Prostate gland (tissue), 2 donors: ENCODE data around the gene DUS1L.

Experiments
- POLR2A ChIP-seq: fragments of 450-650 bp; IDR thresholded peaks from one replicate; pipeline ENCODE4 v1.6.1; 2016; ENCODE audit warnings: antibody characterized with exemption, mild to moderate bottlenecking
- POLR2AphosphoS5 ChIP-seq: sonication (generic); formaldehyde crosslinking; IDR thresholded peaks from one replicate; pipeline ENCODE4 v1.6.1; 2017; ENCODE audit warnings: antibody characterized with exemption
- TF ChIP-seq, protein P1 (sequence below), 4 experiments: fragments of 200-600 bp in 2 of 4; fragments of 450-650 bp in 2 of 4; sonication (generic) in 2 of 4; IDR thresholded peaks; 1 replicate in 3 of 4; 2 replicates in 1 of 4; pipeline ENCODE4 v1.5.1; 2016 to 2019; ENCODE audit warnings: antibody characterized with exemption in 4 of 4, mild to moderate bottlenecking in 2 of 4, moderate library complexity in 2 of 4

DNA sequence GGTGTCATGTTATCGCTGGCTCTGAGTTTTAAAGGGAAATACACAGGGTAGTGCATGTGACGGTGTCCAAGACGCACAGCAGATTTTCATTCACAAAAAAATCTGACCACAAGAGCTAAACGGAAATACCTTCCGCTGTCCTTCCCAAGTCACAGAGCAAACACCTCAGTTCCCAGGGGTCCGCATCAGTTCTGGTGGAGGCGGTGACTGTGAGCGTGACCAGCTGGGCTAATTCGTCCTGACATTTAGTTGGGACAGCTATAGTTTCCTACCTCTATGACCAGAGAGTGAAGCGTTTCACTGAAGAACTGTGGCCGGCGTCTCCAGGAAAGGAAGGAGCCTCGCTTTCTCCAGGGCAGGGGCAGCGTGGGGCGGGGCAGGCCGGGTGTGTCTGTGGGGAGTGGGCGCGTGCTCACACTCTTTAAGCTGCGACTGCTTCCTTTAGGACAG is 42.9 kb upstream of the DUS1L start:
- TF ChIP-seq, protein P1, sequence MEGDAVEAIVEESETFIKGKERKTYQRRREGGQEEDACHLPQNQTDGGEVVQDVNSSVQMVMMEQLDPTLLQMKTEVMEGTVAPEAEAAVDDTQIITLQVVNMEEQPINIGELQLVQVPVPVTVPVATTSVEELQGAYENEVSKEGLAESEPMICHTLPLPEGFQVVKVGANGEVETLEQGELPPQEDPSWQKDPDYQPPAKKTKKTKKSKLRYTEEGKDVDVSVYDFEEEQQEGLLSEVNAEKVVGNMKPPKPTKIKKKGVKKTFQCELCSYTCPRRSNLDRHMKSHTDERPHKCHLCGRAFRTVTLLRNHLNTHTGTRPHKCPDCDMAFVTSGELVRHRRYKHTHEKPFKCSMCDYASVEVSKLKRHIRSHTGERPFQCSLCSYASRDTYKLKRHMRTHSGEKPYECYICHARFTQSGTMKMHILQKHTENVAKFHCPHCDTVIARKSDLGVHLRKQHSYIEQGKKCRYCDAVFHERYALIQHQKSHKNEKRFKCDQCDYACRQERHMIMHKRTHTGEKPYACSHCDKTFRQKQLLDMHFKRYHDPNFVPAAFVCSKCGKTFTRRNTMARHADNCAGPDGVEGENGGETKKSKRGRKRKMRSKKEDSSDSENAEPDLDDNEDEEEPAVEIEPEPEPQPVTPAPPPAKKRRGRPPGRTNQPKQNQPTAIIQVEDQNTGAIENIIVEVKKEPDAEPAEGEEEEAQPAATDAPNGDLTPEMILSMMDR (IDR thresholded peaks at IDR 0.05), result no peak
- no peak for TF ChIP-seq POLR2A
- no peak for TF ChIP-seq POLR2AphosphoS5
